WI38 (cell line): ENCODE measurements around the gene ADIPOR1.
"Not testable (repeated sequence)": the region's sequence is repeated elsewhere in the genome, so short reads cannot be mapped to it uniquely, and the experiment has no call there.

Source experiments
- H3K4me3 ChIP-seq: 2 replicates; pipeline ENCODE4 v1.5.1; 2011; ENCODE audit warnings: low read depth, mild to moderate bottlenecking, control low read depth, low read length
- TF ChIP-seq, protein P1 (sequence below): IDR thresholded peaks from 2 replicates; pipeline ENCODE4 v1.5.1; 2012; ENCODE audit warnings: low read depth, mild to moderate bottlenecking, control low read depth, low read length

ADIPOR1 gene

DNA sequence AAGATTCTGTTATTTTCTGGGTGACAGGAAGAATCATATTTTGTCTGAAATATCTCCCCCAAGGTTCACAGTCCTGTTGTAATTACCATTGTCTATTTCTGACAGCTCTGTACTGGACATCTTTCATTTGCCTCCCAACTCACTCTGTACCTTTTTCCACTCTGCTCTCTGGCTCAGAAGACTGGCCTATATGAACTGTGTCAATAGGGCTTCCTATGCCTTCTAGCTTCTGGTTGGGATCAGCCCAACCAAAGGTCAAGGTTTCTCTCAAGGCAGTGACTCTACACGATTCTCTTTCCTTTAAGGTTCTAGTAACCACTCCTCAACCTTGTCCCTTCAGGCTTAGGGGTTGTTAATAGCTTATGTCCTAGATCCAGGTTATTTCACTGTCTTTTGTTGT is 48.6 kb downstream of the ADIPOR1 start:
- TF ChIP-seq, protein P1, sequence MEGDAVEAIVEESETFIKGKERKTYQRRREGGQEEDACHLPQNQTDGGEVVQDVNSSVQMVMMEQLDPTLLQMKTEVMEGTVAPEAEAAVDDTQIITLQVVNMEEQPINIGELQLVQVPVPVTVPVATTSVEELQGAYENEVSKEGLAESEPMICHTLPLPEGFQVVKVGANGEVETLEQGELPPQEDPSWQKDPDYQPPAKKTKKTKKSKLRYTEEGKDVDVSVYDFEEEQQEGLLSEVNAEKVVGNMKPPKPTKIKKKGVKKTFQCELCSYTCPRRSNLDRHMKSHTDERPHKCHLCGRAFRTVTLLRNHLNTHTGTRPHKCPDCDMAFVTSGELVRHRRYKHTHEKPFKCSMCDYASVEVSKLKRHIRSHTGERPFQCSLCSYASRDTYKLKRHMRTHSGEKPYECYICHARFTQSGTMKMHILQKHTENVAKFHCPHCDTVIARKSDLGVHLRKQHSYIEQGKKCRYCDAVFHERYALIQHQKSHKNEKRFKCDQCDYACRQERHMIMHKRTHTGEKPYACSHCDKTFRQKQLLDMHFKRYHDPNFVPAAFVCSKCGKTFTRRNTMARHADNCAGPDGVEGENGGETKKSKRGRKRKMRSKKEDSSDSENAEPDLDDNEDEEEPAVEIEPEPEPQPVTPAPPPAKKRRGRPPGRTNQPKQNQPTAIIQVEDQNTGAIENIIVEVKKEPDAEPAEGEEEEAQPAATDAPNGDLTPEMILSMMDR: no peak
- H3K4me3 ChIP-seq: no peak overlapping the region

DNA sequence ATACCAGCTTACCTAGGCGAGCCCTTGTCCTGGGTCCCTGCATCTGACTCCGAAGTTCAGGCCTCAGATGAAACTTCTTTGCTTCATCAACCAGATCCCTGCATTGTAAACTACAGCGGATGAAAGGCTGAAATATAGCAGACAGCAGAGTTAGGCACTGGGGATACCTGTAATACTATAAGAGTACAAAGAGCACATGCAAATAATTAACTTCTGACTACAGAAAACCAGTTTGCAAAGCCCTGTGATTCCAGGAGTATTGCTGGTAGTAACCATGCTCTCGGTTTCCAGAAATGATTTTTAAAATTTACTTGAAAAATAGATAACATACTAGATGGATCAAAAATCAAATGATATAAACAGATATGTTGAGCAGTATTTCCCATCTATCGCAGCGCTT is 49.1 kb downstream of the ADIPOR1 start:
- no peak overlapping the region for H3K4me3 ChIP-seq
- TF ChIP-seq, protein P1: no peak

DNA sequence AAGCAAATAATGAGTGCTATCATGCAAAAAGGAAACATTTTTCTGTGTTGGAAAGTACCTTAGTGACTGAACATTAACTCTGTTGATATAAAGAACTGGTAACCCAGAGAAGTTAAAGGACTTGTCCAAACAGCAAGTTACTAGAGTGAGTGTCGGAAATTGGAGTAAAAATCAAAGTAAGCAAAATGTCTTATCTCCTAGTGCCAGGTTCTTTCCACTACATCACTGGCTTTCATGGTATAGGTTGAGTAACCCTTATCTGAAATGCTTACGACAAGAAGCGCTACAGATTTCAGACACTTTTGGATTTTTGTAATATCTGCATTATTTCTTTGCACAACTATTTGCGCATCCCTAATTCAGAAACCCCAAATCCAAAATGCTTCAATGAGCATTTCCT is 52.8 kb downstream of the ADIPOR1 start:
- H3K4me3 ChIP-seq: no peak overlapping the region
- TF ChIP-seq, protein P1: no peak

DNA sequence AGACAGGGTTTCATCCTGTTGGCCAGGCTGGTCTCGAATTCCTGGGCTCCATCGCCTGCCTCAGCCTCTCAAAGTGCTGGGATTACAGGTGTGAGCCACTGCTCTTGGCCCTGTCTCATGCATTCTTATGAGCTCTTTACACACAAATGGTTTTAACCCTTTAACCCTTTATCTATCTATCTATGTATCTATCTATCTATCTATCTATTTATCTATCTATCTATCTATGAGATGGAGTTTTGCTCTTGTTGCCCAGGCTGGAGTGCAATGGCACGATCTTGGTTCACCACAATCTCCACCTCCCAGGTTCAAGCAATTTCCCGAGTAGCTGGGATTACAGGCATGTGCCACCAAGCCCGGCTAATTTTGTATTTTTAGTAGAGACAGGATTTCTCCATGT is 54.3 kb downstream of the ADIPOR1 start:
- H3K4me3 ChIP-seq: not testable (repeated sequence)

DNA sequence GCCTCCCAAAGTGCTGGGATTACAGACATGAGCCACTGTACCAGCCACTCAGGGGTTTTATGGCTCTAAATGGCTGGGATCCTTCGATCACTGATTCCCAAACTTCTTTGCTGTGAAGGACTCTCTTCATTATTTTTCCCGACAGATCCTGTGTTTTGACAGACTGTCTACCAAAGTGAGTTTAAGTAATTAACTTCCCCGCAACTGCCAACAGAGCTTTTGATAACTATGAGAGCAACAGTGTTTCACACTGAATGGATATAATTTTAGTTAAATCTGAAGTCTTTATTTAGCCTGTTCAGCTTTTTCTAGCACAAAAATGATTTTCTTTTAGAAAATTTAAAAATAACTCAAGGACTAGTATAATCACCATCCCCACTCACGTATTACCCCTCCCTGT is 56.6 kb downstream of the ADIPOR1 start:
- TF ChIP-seq, protein P1: no peak
- no peak overlapping the region for H3K4me3 ChIP-seq

DNA sequence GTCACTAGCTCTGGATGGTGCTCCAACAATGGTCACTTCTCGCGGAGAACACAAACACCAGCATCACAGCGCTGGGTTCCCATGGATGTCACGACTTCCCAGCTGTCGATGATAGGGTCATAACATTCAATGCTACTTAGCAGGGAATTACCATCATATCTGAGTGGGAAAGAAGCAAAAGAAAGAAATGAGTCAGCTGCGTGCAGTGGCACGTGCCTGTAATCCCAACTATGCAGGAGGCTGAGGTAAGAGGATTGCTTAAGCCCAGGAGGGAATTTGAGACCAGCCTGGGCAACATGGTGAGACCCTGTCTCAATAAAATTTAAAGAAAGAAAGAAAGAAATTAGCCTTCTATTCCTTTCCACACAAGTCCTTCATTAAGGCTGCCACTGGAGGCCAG is 65.6 kb downstream of the ADIPOR1 start:
- H3K4me3 ChIP-seq: no peak overlapping the region
- TF ChIP-seq, protein P1: no peak
